Glomerular visceral epithelial cell (primary cell): ENCODE measurements around the gene HEXIM2.

Experiments
- DNase-seq: peaks from one replicate; pipeline ENCODE4 v3.0.0-alpha.2; 2016; ENCODE audit errors: extremely low spot score

HEXIM2 gene

DNA sequence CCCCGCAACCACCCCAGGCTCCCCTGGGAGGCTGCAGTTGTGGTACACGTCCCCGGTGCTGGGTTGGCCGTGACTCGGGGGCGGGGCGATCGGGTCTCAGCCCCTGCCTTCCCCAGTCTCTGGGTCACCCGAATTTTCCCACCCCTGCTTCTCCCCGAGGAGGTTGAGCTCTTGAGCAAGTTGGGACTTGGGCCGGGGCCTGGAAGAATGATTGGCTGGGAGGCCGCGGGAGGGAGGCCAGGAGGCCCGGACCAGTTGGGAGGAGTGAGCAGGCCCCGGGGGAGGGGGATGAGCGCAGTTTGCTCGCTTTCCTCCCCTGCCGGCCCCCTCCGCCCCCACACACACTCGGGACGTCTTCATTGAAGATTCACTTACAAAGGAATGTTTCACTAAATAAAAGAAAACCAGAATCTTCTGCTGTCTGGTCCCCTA, 17.9 kb upstream of the HEXIM2 start:
- no peak for DNase-seq

DNA sequence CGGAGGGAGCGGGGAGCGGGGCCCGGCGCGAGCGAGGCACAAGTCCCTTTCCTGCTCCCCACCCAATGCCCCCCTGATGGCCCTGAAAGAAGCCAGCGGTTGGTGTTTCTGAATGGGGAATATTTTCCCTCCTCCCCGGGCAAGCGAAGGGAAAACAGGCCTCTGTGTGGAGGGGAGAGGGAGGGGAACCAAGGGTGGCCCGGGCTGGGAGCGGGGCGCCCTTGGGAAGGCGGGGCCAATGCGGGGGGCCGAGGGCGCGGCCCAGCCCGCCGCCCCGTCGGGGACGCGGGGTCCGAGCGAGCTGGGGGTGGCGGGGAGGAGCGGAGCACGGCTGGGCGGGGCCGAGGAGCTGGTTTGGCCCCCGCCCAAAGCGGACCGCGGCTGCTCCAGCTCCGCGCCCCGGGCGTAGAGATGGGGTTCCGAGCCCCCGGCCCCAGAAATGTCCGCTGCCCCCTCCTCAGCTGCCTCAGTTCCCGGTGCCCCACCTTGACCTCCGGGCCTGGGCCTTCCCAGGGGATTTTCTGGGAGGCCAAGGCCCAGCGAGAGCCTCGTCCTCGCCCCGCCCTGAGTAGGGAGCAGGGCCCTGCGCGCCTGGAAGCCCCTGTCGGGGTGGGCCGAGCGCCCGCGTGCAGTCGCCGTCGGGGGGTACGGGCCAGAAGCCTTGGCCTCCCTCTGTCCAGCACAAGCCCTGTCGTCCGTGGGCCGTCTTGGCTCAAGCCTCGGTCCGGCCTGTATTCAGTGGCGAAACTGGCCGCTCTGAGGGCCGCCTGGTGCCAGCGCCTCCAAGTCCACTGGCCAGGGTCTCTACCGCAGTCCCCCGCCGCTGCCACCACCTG, 17.3 kb upstream of the HEXIM2 start:
- DNase-seq, result no peak

DNA sequence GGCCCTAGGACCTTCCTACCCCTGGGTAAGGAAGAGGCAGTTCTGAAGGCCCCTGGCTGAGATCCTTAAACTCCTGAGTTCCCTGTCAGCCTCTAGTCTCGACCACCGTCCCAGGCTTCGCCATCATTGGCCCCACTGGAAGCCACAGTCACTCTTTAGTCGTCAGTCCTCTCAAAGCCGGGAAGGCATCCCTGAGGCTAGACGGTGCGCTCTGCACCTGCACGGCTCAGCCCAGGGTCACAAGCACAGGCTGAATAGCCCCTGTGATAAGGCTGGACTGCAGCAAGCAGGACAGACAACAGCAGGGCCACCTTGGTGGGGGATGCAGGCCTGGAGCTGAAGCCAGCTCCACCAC, 16.7 kb upstream of the HEXIM2 start:
- DNase-seq, result no peak

DNA sequence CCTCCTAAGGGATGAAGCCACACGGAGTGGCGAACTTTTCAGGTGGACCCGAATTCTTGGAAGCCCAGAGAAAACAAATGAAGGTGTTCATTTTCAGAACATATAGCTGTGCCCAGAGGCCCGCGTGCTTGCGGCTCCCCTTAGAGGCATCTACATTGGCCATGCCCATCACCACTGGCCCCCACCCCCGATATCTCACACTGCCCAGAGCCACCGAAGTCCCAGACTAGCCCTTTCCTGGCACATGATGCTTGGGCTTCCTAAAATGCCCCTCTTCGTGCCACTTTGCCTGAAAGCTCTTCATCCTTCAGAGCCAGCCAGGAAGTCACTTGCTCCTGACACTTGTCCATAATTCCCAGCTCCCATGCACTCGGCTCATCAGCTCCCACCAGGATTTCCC, 15.5 kb upstream of the HEXIM2 start:
- DNase-seq, result no peak

DNA sequence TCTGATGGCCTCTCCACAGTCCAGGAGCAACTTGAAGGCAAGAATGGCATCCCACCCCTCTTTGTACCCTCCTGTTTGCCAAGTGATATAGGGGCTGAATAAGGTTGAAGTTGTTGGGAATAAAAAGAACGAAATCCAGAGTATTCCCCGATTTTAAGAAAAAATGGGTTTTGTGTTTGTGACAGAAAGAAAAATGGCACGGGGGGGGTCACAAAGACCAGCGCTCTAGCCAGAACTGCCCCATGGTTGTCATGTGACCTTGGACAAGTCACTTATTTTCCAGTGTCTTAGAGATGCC, 15.1 kb upstream of the HEXIM2 start:
- no peak for DNase-seq

DNA sequence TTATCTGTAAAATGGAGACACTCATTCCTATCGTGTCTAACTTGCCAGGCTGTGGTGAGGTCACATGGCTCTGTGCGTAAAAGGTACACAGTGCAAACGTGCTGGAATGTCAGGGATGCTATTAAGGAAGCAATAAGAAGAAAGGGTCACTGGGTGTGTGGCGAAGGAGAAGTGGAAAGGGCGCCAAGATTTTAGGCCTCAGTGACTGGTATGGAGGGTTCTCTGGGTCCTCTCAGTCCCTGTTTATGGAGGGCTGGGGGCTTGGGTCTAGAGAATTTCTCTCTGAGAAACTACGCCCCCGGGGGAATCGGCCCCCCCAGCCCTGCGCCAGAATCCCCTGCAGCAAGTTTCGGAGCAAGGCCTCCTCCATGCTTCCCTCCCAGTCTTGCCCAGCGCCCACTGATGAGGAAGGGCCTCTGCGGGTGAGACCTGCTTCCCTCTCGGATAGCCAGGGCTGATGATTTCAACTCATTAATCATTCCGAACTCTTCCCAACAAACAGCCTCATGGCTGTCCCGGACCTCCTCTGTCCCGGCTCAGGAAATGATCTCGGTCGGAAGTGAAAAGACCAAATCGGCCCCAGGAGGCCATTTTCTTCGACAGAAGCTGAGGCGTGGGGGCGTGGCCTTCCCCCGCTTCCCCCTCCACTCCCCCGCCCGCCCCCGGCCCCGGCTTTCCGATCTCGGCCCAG, 14.6 kb upstream of the HEXIM2 start:
- DNase-seq, result peak; percentile 81

DNA sequence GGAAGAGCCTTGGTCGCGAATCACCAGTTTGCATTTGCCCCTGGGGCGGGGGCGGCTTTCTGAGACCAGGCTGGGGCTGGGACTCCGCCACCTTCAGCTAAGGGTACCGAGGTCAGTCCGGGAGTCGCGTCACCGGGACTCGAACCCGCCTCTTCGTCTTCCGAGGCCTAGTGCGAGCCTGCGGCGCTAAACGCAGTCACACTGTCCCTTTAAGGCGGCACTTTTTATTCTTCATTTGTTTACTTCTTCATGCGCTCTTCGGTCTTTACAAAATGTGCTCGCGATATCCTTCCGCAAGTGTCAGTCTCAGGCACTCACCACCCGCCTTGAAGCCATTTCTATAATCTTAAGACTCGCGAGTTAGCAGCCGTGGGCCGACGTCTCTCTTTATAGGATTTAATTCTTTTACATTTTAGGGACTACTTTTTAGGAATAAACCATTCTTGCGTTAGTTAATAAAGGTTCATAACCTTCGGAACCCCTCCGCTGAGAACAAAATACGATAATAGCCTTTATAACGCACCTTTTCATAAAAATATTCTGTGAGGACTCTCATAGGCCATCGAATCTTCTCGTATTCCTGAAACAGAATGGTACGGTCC, 14.0 kb upstream of the HEXIM2 start:
- peak; percentile 91 for DNase-seq

DNA sequence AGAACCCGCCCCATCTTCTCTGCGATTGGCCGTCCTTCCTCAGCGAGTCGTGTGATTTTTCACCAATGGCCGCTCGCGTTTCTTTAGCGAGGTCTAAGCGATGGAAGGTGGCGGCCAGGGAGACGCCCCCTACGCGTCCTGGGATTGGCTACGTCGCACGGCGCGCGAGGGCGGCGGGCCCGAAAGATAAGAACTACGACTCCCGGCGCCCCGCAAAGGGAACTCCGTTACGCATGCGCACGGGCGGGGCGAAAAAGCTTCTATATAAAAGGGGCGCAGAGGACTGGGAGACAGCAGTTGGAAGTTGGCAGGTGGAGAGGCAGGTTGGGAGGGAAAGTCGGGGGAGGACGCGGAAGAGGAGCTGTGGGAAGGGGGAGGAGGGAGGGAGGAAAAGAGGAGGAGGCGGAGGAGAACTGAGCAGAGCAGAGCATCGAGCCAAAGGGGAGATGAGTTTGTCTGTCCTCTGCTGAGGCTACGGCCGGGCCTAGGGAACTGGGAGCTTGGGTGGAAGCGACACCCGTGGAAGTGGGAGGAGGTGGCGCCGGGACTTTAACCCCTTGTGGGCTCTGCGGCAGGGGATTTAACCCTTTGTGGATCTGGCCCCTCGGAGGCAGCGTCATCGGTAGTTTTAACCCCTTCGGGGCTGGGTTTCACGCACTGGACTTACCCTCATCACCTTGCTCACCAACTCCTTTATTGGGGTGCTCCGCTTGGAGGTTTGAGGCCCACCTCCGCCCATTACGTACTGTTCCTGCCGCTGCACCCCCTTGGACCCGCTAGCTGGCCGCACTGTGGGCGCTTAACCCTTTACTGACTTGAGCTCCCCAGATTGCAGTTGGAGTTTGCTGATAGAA, 13.3 kb upstream of the HEXIM2 start, which contains the start of gene HEXIM1:
Gene HEXIM1, plus strand, starts transcription at position 293 of the 854 bp plus-strand sequence. CDS start 716 bp downstream, outside the sequence.
- DNase-seq, result peak; percentile 100

DNA sequence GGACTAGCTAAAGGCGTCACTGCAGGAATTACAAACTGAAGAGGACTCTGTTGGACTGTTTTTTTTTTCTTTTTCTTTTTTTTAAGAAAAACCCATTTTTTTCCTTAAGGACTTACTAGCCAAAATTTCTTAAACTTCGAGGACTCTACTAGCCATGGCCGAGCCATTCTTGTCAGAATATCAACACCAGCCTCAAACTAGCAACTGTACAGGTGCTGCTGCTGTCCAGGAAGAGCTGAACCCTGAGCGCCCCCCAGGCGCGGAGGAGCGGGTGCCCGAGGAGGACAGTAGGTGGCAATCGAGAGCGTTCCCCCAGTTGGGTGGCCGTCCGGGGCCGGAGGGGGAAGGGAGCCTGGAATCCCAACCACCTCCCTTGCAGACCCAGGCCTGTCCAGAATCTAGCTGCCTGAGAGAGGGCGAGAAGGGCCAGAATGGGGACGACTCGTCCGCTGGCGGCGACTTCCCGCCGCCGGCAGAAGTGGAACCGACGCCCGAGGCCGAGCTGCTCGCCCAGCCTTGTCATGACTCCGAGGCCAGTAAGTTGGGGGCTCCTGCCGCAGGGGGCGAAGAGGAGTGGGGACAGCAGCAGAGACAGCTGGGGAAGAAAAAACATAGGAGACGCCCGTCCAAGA, 12.5 kb upstream of the HEXIM2 start:
- peak; percentile 89 for DNase-seq

DNA sequence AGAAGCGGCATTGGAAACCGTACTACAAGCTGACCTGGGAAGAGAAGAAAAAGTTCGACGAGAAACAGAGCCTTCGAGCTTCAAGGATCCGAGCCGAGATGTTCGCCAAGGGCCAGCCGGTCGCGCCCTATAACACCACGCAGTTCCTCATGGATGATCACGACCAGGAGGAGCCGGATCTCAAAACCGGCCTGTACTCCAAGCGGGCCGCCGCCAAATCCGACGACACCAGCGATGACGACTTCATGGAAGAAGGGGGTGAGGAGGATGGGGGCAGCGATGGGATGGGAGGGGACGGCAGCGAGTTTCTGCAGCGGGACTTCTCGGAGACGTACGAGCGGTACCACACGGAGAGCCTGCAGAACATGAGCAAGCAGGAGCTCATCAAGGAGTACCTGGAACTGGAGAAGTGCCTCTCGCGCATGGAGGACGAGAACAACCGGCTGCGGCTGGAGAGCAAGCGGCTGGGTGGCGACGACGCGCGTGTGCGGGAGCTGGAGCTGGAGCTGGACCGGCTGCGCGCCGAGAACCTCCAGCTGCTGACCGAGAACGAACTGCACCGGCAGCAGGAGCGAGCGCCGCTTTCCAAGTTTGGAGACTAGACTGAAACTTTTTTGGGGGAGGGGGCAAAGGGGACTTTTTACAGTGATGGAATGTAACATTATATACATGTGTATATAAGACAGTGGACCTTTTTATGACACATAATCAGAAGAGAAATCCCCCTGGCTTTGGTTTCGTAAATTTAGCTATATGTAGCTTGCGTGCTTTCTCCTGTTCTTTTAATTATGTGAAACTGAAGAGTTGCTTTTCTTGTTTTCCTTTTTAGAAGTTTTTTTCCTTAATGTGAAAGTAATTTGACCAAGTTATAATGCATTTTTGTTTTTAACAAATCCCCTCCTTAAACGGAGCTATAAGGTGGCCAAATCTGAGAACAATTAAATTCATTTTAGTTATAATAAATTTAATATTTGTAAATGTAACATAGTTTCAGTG, 11.7 kb upstream of the HEXIM2 start:
- DNase-seq, result peak; percentile 65

DNA sequence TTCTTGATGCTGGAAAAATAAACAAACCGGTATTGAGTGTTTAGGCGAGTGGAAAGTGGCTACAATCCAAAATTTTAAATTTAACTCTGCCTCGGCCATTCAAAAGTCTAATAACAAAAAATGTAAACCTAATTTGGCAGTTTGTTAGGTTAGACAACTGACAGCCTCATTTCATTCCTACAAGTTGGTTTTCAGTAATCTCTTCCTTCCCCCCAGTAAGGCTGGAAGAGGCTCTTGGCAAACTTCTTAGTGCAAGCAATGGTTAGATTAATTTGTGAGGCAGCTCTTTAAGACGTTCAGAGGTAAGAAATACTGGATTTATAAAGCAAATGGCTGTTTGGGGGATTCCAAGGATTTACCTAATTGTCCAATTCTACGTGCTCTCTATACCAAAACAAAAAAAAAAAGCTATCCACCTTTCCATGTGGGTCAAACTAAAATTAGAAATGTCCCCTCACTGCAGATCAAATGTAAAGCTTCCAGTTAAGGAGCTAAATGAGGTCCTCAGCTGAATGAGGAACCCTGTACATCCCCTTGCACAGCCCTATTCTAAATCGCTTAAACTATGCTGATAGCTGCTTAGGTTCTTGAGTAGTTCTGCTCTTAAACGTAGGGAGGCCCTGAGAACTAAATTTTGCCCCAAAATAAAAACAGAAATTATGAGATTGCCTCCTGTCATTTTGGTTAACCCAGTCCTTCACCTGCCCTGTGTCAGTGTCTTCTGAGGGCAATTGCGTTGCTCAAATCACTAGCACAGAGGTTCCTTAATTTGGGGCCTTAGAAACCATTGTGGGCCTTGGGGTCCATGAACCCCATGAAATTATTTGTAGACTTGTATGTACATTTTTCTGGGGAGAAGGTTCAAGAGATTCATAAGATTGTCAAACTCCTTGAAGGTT, 10.5 kb upstream of the HEXIM2 start:
- DNase-seq, result no peak

DNA sequence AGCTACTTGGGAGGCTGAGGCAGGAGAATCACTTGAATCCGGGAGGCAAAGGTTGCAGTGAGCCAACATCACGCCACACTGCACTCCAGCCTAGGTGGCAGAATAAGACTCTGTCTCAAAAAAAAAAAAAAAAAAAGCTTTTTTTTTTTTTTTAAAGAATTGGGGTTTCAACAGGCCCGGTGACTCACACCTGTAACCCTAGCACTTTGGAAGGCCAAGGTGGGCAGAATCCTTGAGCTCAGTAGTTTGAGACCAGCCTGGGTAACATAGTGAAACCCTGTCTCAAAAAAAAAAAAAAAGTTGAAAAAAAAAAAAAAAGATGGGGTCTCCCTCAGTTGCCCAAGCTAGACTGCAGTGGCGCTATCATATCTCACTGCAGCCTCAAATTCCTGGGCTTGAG, 6.6 kb upstream of the HEXIM2 start:
- DNase-seq, result no peak

DNA sequence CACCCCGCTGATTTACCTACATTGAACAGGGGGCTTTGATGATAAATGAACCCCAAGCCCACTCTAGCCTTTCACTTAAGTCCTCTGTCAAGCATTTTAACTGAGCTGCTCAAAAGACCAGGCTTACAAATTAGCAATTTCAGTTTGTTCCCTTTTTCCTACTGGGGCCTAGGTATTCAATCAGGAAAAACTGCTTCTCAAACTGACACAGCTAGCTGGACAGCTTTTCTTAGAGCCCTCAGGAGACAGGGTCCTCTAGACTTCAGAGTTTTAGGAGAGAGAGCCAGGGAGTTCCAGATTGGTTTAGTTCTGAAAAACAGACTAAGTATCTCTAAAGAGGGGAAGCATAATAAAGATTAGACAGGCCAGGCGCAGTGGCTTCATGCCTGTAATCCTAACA, 6.2 kb upstream of the HEXIM2 start:
- DNase-seq, result no peak

DNA sequence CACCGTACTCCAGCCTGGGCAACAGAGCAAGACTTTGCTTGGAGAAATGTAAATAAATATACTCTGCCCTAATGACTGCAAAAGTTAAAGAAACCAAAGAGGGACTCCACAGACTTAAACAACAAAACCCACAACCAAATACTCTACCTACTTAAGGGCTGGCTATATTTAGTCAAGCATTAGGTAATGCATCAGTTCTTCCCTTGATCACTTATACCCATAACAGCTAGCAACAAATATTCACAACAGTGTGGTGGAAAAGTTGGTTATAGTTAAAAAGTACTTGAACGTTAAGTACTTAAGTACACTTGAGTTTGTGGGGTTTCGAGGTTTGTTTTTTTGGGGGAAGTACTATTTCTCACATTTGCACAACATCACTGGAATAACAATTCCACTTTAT, 5.4 kb upstream of the HEXIM2 start:
- DNase-seq, result no peak

DNA sequence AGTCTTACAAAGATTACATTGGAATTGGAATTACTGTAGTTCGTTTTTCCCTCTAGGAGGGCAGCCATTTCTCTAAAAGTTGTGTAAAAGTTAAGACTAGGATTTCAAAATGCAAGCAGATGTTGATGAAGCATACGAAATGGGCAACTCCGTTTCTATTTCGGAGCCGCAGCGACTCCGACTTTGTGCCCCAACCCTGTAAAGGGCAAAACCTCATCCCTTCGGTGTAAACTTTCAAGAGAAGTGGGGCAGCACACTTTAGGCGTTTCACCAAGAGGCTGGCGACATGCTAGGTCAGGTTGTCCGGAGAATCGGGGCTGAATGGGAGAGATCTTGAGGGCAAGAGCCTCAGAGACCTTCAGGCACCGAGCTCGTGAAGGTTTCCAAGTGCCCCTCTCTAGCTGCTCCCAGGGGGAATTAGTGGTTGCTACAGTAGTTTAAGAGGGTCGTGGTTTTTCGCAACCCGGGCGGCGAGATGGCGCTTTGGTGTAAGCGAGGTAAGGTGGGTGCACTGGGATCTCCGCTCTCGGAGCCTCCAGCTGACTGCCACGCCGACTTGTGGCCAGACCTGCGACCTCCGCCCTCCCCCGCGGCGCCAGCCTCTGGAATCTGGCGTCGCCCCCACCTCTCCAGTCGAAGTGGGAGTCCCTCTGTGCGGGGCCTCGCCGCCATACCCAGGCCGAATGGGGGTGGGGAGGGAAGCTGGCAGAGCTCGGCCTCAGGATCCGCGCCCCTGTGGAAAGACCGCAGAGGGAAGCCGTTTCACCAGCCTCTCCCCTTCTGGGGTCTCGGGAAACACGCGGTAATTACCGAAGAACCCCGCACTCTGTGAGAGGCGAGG, 1.0 kb upstream of the HEXIM2 start:
- peak; percentile 69 for DNase-seq

DNA sequence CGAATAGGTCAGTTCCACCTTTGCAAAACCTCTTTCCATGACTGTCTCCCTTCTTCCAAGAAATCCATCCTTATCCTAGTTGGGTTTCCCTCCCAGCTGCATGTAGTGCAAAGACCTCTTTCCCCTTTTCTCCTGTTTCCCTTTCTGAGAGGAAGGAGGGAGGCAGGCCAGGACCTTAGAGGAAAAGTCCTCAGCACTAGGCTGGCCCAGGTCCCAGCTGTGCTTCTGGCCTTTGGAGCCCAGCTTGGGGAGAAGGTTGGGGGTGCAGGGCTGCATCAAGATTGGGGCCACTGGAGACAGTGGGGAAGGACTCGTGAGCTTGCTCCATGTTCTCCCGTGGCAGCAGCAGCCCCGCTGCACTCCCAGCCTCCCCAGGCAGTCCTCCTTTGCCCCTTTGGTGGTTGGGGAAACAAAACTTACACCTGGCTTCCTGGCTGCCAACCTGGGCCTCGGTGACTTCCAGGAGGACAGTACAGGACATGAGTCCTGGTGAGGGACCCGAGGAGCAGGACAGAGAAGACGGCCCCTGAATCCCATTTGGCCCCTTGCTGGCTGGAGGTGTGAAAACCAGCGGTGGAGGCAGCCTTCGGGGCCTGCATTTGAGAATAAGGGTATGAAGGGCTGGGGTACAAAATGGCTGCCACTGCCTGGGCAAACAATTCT, 481 bp downstream of the HEXIM2 start:
- no peak for DNase-seq

DNA sequence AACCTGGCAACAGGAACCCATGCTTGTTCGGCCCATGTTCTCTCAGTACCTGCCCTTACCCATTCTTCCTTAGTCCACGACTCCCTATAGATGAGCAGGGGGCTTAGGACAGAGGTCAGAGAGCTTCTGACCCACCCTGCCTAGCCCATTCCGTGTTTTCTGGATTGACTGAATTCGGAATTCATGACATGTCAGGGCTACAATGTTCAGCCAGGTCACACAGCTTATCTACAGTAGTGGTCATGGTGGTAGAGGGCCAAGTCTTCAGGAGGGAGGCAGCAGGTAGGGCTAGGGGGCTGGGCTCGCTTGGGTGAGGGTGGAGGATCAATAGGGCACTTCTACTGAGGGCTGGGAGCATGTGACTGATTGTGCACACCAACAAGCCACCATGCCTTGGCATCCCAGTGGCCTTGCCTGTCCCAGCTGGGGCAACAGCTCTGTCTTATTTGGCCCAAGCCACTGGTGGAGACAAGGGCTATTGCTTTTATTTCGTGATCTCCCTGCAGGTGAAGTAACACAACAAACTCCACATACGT, 3.1 kb downstream of the HEXIM2 start:
- no peak for DNase-seq
